Caco-2 (cell line): ENCODE data around the gene CD300LD. TPM values are rescaled to one million over a fixed set of nuclear protein-coding genes. Genes with fewer than 3 reads are reported as not detected.
"Not testable (repeated sequence)": the region's sequence is repeated elsewhere in the genome, so short reads cannot be mapped to it uniquely, and the experiment has no call there.

Source experiments
- BruUV-seq: library from RNA; stranded (reverse); fragments of 400-500 nt; replicated peaks from 2 replicates; lab custom pipeline; 2021; lab: Mats Ljungman, UMichigan
- CTCF ChIA-PET: fragments of 300-600 bp; sonication (Branson Sonifier 250); formaldehyde crosslinking; loops from one replicate; lab custom pipeline; 2022; ENCODE audit warnings: antibody characterized with exemption; lab: Charles Lee
- POLR2A ChIA-PET: fragments of 300-600 bp; sonication (Branson Sonifier 250); formaldehyde crosslinking; loops from one replicate; lab custom pipeline; 2022; ENCODE audit warnings: antibody characterized with exemption; lab: Charles Lee
- DNase-seq, 2 experiments: peaks; one replicate each; pipeline versions ENCODE4 v3.0.0 to v3.0.0-alpha.2; 2020 to 2022
- H3K27me3 ChIP-seq: replicated peaks from 2 replicates; pipeline ENCODE4 v1.6.0; 2011; ENCODE audit warnings: low read length; ENCODE audit not compliant: control insufficient read depth, insufficient read depth
- H3K36me3 ChIP-seq: 2 replicates; pipeline ENCODE4 v1.5.1; 2011; ENCODE audit warnings: low read length; ENCODE audit not compliant: control insufficient read depth, insufficient read depth
- H3K4me1 ChIP-seq: fragments of 250-450 bp; sonication (Bioruptor Pico); 2 replicates; pipeline ENCODE4 v1.5.1; 2020; ENCODE audit warnings: mild to moderate bottlenecking
- H3K4me3 ChIP-seq: 2 replicates; pipeline ENCODE4 v1.5.1; 2011; ENCODE audit warnings: low read depth, mild to moderate bottlenecking, control low read depth, low read length
- H3K9me3 ChIP-seq: fragments of 250-450 bp; sonication (Bioruptor Pico); 2 replicates; pipeline ENCODE4 v1.5.1; 2020; ENCODE audit warnings: mild to moderate bottlenecking, moderate library complexity
- H3K27ac Mint-ChIP-seq: one replicate; pipeline ENCODE4 v1.8.0; 2022; ENCODE audit warnings: mixed read lengths; ENCODE audit not compliant: unreplicated experiment
- H3K27me3 Mint-ChIP-seq: one replicate; pipeline ENCODE4 v1.8.0; 2022; ENCODE audit warnings: mixed read lengths; ENCODE audit not compliant: insufficient read depth, unreplicated experiment
- H3K36me3 Mint-ChIP-seq: one replicate; pipeline ENCODE4 v1.8.0; 2022; ENCODE audit warnings: mild to moderate bottlenecking, mixed read lengths; ENCODE audit not compliant: insufficient read depth, unreplicated experiment
- H3K4me1 Mint-ChIP-seq: one replicate; pipeline ENCODE4 v1.8.0; 2022; ENCODE audit warnings: low read depth, mixed read lengths; ENCODE audit not compliant: unreplicated experiment
- H3K4me3 Mint-ChIP-seq: one replicate; pipeline ENCODE4 v1.8.0; 2022; ENCODE audit warnings: mild to moderate bottlenecking, moderate library complexity, mixed read lengths; ENCODE audit not compliant: unreplicated experiment
- H3K9me3 Mint-ChIP-seq: one replicate; pipeline ENCODE4 v1.8.0; 2022; ENCODE audit warnings: mixed read lengths; ENCODE audit not compliant: unreplicated experiment
- intact Hi-C: fragments of 100-400 bp; cut with micrococcal nuclease; formaldehyde crosslinking; loops from one replicate; pipeline ENCODE4 v1.10.0; 2022; ENCODE audit not compliant: unreplicated experiment
- total RNA-seq: library from RNA; stranded (reverse); gene quantifications from 2 replicates; pipeline ENCODE4 v1.2.3, GENCODE V29; 2022
- TF ChIP-seq, protein P1 (sequence below), 2 experiments: fragments of 200-600 bp in 1 of 2; IDR thresholded peaks; 1 replicate in 1 of 2; 2 replicates in 1 of 2; pipeline versions ENCODE4 v1.5.1 to v1.8.0; 2011 to 2022; ENCODE audit warnings: antibody characterized with exemption in 1 of 2, control low read depth in 1 of 2, inconsistent platforms in 1 of 2, low read depth in 1 of 2, low read length in 1 of 2, mild to moderate bottlenecking in 1 of 2, moderate library complexity in 1 of 2; ENCODE audit not compliant: insufficient read depth in 1 of 2, severe bottlenecking in 1 of 2, unreplicated experiment in 1 of 2

CD300LD gene
- total RNA-seq, 1 experiment from 2014 or later: not detected

DNA sequence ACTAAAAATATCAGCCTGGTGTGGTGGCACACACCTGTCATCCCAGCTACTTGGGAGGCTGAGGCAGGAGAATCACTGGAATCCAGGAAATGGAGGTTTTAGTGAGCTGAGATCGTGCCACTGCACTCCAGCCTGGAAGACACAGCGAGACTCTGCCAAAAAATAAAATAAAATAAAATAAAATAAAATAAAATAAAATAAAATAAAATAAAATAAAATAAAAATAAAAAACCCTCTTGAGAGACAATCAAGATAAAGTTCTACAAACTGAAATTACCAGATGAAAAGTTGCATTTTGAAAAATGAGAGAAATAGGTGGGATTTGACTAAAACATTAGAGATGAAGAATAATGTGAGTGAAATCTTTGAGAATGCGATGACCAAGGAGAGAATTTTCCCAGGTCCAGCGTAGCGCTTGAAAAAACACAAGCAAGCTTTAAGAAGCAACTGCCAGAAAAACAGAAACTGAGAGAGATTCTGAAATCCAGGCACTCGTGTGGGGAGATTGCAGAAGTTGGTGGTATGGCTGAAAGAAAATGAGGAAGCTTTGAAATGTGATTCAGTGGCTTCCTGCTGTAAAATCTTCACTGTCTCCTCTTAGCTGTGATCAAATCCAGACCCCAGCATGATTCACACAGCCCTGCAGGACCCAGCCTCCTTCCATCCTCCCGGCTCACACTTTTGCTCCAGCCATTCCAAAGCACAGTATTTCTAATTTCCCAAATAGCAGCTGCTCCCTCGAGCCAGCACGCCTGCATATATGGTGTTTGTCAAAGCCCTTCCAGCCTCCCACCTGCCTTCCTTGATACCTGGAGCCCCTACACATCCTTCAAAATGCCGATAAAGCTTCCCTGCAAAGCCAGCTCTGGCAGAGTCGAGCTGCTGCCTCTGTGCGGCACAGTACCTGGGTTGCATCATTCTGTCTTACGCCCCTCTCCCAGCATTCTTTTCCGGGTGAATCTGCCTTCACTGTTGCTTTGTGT is 39.7 kb upstream of the CD300LD start:
- H3K36me3 Mint-ChIP-seq: no peaks in the 10 kb centered on the region
- no TSS peak for BruUV-seq
- CTCF ChIA-PET: interaction anchor here (0.7 kb wide), 1 partner anchor 106 kb away, joined by 4 read pairs; no protein-coding TSS in a partner anchor
- H3K27ac Mint-ChIP-seq: no peak overlapping the region
- no peaks in the 10 kb centered on the region for H3K4me1 Mint-ChIP-seq
- H3K4me3 Mint-ChIP-seq: peak overlapping the region; percentile 39
- no peaks in the 10 kb centered on the region for H3K36me3 ChIP-seq
- intact Hi-C loops: no loop called here
- H3K4me3 ChIP-seq: no peak overlapping the region
- no peak for DNase-seq
- H3K27me3 ChIP-seq: no peaks in the 10 kb centered on the region
- H3K9me3 Mint-ChIP-seq: peaks cover 13% of the 10 kb centered on the region
- H3K9me3 ChIP-seq: peaks cover under 1% of the 10 kb centered on the region; the same call in 1 of the 2 replicates
- TF ChIP-seq, protein P1, sequence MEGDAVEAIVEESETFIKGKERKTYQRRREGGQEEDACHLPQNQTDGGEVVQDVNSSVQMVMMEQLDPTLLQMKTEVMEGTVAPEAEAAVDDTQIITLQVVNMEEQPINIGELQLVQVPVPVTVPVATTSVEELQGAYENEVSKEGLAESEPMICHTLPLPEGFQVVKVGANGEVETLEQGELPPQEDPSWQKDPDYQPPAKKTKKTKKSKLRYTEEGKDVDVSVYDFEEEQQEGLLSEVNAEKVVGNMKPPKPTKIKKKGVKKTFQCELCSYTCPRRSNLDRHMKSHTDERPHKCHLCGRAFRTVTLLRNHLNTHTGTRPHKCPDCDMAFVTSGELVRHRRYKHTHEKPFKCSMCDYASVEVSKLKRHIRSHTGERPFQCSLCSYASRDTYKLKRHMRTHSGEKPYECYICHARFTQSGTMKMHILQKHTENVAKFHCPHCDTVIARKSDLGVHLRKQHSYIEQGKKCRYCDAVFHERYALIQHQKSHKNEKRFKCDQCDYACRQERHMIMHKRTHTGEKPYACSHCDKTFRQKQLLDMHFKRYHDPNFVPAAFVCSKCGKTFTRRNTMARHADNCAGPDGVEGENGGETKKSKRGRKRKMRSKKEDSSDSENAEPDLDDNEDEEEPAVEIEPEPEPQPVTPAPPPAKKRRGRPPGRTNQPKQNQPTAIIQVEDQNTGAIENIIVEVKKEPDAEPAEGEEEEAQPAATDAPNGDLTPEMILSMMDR (IDR thresholded peaks at IDR 0.05; ENCODE audit: insufficient read depth in 1 of 2, low read depth in 1 of 2, low read length in 1 of 2, severe bottlenecking in 1 of 2, unreplicated experiment in 1 of 2): no peak
- H3K27me3 Mint-ChIP-seq: peaks cover 13% of the 10 kb centered on the region
- POLR2A ChIA-PET: no interaction called here
- no peaks in the 10 kb centered on the region for H3K4me1 ChIP-seq

DNA sequence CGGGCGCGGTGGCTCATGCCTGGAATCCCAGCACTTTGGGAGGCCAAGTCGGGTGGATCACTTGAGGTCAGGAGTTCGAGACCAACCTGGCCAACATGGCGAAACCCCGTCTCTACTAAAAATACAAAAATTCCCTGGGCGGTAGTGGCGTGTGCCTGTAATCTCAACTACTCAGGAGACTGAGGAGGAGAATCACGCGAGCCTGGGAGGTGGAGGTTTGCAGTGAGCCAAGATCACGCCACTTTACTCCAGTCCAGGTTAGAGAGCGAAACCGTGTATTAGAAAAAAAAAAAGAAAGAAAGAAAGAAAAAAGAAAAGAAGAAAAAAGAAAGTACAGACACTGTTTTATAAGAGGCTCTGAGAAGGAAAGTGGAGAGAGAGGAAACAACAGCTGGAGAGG is 38.2 kb upstream of the CD300LD start:
- H3K27me3 ChIP-seq, H3K4me3 ChIP-seq, H3K27ac Mint-ChIP-seq, H3K4me3 Mint-ChIP-seq, H3K36me3 Mint-ChIP-seq, BruUV-seq, H3K4me1 ChIP-seq, DNase-seq, POLR2A ChIA-PET, H3K36me3 ChIP-seq, intact Hi-C loops, CTCF ChIA-PET, H3K4me1 Mint-ChIP-seq, H3K9me3 ChIP-seq: not testable (repeated sequence)
- Mint-ChIP-seq H3K9me3 (peaks cover 22% of the 10 kb centered on the region), H3K27me3 (peaks cover 13% of the 10 kb centered on the region)

DNA sequence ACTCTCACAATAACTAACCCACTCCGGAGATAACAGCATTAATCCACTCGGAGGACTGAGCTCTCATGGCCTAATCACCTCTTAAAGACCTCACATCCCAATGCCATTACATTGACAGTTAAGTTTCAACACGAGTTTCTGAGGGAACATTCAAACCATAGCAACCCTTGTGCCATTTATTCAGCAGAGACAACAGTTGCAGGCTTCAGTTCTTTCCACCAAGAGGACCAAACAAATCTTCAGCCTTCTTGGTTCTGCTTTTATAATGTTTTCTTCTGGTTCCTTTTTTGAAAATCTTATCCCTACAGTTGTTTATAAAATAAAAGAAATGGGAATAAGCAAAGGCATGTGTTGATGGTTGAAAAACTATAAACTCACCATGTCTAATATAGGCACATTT is 33.6 kb upstream of the CD300LD start:
- no peaks in the 10 kb centered on the region for H3K27me3 ChIP-seq
- no peak overlapping the region for H3K4me3 ChIP-seq
- no peaks in the 10 kb centered on the region for H3K4me1 Mint-ChIP-seq
- no peak for DNase-seq
- no TSS peak for BruUV-seq
- H3K9me3 ChIP-seq: peaks cover 10% of the 10 kb centered on the region
- ChIA-PET CTCF (no interaction called here), POLR2A (no interaction called here)
- no peaks in the 10 kb centered on the region for H3K4me1 ChIP-seq
- H3K4me3 Mint-ChIP-seq: no peak overlapping the region
- no peaks in the 10 kb centered on the region for H3K36me3 ChIP-seq
- H3K36me3 Mint-ChIP-seq: no peaks in the 10 kb centered on the region
- intact Hi-C loops: no loop called here
- TF ChIP-seq, protein P1 (IDR thresholded peaks at IDR 0.05; ENCODE audit: insufficient read depth in 1 of 2, low read depth in 1 of 2, low read length in 1 of 2, severe bottlenecking in 1 of 2, unreplicated experiment in 1 of 2): no peak
- H3K27me3 Mint-ChIP-seq: peaks cover 31% of the 10 kb centered on the region
- H3K9me3 Mint-ChIP-seq: peaks cover 32% of the 10 kb centered on the region
- H3K27ac Mint-ChIP-seq: no peak overlapping the region
